Skeletal muscle satellite cell (primary cell): ENCODE measurements around the gene EID3.

Experiments used
- H3K27me3 ChIP-seq: 2 replicates; pipeline ENCODE4 v1.7.0; 2013; ENCODE audit warnings: low read length; ENCODE audit not compliant: control insufficient read depth, insufficient read depth
- H3K36me3 ChIP-seq: 2 replicates; pipeline ENCODE4 v1.7.0; 2013; ENCODE audit warnings: mild to moderate bottlenecking, control low read depth, low read length; ENCODE audit not compliant: insufficient read depth
- H3K4me1 ChIP-seq: 2 replicates; pipeline ENCODE4 v1.7.0; 2013; ENCODE audit warnings: low read length; ENCODE audit not compliant: control insufficient read depth, insufficient read depth
- H3K4me2 ChIP-seq: 2 replicates; pipeline ENCODE4 v1.7.0; 2013; ENCODE audit warnings: mild to moderate bottlenecking, low read length
- H3K4me3 ChIP-seq: 2 replicates; pipeline ENCODE4 v1.7.0; 2013; ENCODE audit warnings: low read length
- H3K9ac ChIP-seq: 2 replicates; pipeline ENCODE4 v1.7.0; 2013; ENCODE audit warnings: mild to moderate bottlenecking, low read depth, low read length, moderate library complexity
- H3K9me3 ChIP-seq: replicated peaks from 2 replicates; pipeline ENCODE4 v1.7.0; 2013; ENCODE audit warnings: mild to moderate bottlenecking, control low read depth, low read length

The EID3 gene

DNA sequence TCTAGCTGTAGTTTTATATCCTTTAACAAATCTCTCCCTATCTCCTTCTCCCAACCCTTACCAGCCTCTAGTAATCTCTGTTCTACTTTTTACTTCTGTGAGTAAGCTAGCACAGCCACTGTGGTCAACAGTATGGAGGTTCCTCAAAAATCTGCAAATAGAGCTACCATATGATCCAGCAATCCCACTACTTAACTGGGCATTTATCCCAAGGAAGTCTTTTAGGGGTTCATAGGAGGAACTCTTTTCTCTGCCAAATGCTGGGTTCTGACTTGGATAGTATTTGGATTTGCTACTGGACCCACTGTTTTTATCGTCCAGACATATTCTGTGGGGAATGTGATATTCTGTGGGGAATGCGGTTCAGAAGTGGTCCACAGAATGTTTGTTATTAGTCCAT, 41.1 kb downstream of the EID3 start:
- Histone ChIP-seq H3K27me3 (no peaks in the 10 kb centered on the region), H3K4me3 (no peak overlapping the region), H3K9me3 (no peaks in the 10 kb centered on the region), H3K36me3 (peaks cover 89% of the 10 kb centered on the region), H3K4me1 (peaks cover 11% of the 10 kb centered on the region), H3K4me2 (no peak overlapping the region), H3K9ac (no peak overlapping the region)

- H3K4me1 ChIP-seq = peaks cover 7% of the 10 kb centered on the region
- H3K36me3 ChIP-seq = peaks cover 89% of the 10 kb centered on the region
- H3K4me3 ChIP-seq = no peak overlapping the region
- no peaks in the 10 kb centered on the region for H3K9me3 ChIP-seq
- H3K27me3 ChIP-seq = no peaks in the 10 kb centered on the region
- no peak overlapping the region for H3K9ac ChIP-seq
- no peak overlapping the region for H3K4me2 ChIP-seq
These were observed 41.9 kb downstream of the EID3 start for GRCh38 chr12:104345234-104346066.

GRCh38 chr12:104347374-104348075, 44.0 kb downstream of the EID3 start:
- Histone ChIP-seq H3K9ac (no peak overlapping the region), H3K4me3 (no peak overlapping the region), H3K4me2 (no peak overlapping the region), H3K9me3 (no peaks in the 10 kb centered on the region), H3K4me1 (peaks cover 7% of the 10 kb centered on the region), H3K27me3 (no peaks in the 10 kb centered on the region), H3K36me3 (peaks cover 90% of the 10 kb centered on the region)

- Histone ChIP-seq H3K4me3 (no peak overlapping the region), H3K4me2 (no peak overlapping the region), H3K9ac (no peak overlapping the region), H3K27me3 (no peaks in the 10 kb centered on the region), H3K9me3 (no peaks in the 10 kb centered on the region), H3K4me1 (peaks cover 7% of the 10 kb centered on the region), H3K36me3 (peaks cover 90% of the 10 kb centered on the region)
These were observed 44.9 kb downstream of the EID3 start for GRCh38 chr12:104348283-104348993.

GRCh38 chr12:104348994-104349494, 45.5 kb downstream of the EID3 start:
- H3K27me3 ChIP-seq = no peaks in the 10 kb centered on the region
- no peak overlapping the region for H3K9ac ChIP-seq
- H3K36me3 ChIP-seq = peaks cover 92% of the 10 kb centered on the region
- H3K4me1 ChIP-seq = peaks cover 7% of the 10 kb centered on the region
- no peaks in the 10 kb centered on the region for H3K9me3 ChIP-seq
- H3K4me3 ChIP-seq = no peak overlapping the region
- H3K4me2 ChIP-seq = no peak overlapping the region

DNA sequence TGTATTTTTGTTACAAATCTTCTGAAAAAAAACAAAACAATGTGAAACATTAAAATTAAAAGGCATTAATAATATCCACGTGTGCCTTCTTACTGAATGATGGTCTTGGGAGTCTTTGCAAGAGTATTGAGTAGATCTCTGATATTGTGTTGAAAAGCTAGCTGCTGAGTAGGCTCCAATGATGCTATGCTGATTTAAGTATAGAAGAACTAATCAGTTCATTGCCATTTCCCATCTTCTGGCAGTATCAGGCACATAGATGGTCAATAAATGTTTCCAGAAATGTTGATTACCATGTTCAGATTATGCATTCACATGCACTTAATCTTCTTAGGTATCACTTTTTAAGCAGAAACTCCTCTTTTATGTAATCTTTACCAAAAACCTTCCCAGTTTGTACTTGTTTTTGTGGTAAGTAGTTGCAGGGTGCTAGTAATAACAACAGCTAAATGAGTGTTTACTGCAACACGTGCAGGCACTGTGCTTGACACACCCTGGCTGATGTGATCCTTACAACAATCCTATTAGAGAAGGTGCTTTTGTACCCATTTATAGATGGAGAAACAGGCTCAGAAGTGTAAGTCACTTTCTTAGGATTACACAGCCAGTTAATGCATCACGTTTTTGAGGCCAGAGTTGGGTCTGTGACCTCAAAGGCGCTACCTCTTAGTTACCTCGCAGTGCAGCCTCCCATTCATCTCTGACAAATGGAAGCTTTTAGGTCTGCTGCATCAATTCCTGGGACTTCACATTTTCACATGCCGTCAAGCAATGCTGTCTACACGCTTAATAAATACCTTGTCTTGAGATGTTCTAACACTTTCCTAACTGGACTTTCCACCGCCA, 46.9 kb downstream of the EID3 start:
- H3K36me3 ChIP-seq = peaks cover 93% of the 10 kb centered on the region
- no peaks in the 10 kb centered on the region for H3K4me1 ChIP-seq
- H3K27me3 ChIP-seq = no peaks in the 10 kb centered on the region
- no peaks in the 10 kb centered on the region for H3K9me3 ChIP-seq
- no peak overlapping the region for H3K4me2 ChIP-seq
- no peak overlapping the region for H3K4me3 ChIP-seq
- no peak overlapping the region for H3K9ac ChIP-seq

- Histone ChIP-seq H3K4me2 (no peak overlapping the region), H3K9me3 (no peaks in the 10 kb centered on the region), H3K27me3 (no peaks in the 10 kb centered on the region), H3K4me1 (no peaks in the 10 kb centered on the region), H3K4me3 (no peak overlapping the region), H3K36me3 (peaks cover 87% of the 10 kb centered on the region), H3K9ac (no peak overlapping the region)
These were observed 47.8 kb downstream of the EID3 start for GRCh38 chr12:104351057-104351983.

GRCh38 chr12:104352106-104352713, 48.7 kb downstream of the EID3 start:
- no peak overlapping the region for H3K4me3 ChIP-seq
- no peak overlapping the region for H3K9ac ChIP-seq
- peaks cover 81% of the 10 kb centered on the region for H3K36me3 ChIP-seq
- H3K4me2 ChIP-seq = no peak overlapping the region
- H3K9me3 ChIP-seq = no peaks in the 10 kb centered on the region
- H3K27me3 ChIP-seq = no peaks in the 10 kb centered on the region
- H3K4me1 ChIP-seq = no peaks in the 10 kb centered on the region

DNA sequence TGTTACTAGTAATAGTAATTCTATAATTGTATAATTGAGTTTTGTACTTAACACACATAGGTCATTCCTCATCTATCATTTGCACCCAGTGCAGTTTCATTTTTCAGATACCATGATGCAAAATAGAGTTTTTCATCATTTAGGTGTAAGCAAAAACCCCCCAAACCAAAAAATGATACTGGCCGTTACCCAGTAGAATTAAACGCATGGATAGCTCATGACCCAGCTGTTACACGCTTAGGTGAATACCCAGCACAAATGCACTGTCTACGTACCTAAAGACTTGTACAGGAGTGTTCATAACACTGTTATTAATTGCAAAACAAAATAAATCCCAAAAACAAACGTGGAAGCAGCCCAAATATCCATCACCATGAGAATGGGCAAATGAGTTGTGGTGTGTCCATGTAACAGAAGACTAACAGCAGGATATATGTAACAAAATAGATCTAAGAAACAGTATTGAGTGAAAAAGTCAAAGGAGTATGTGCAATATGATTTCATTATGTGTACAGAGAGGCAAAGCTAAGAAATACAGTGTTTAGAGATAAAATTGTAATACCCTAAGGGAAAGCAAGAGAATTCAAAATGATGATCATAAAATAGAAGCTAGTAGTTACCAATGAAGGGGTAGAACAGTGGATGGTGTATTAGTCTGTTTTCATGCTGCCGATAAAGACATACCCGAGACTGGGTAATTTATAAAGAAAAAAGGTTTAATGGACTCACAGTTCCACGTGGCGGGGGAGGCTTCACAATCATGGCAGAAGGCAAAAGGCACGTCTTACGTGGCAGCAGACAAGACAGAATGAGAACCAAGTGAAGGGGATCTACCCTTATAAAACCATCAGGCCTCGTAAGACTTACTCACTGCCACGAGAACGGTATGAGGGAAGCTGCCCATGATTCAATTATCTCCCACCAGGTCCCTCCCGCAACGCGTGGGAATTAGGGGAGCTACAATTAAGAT, 49.8 kb downstream of the EID3 start:
- H3K4me2 ChIP-seq = no peak overlapping the region
- peaks cover 70% of the 10 kb centered on the region for H3K36me3 ChIP-seq
- no peak overlapping the region for H3K4me3 ChIP-seq
- no peaks in the 10 kb centered on the region for H3K4me1 ChIP-seq
- H3K9ac ChIP-seq = no peak overlapping the region
- H3K9me3 ChIP-seq = no peaks in the 10 kb centered on the region
- H3K27me3 ChIP-seq = no peaks in the 10 kb centered on the region
